NCI-H524 treated with DMSO at 0.1 percent for 48 hours (cell line): ENCODE results near the gene FAM168B.
"Not testable (repeated sequence)": the region's sequence is repeated elsewhere in the genome, so short reads cannot be mapped to it uniquely, and the experiment has no call there.

Experiments
- DNase-seq: peaks from one replicate; lab custom pipeline; 2025; lab: John Stamatoyannopoulos, UW

FAM168B gene

GRCh38 chr2:131094463-131095281 is 1.4 kb upstream of the FAM168B start:
- no peak for DNase-seq

GRCh38 chr2:131093696-131094462 is 619 bp upstream of the FAM168B start:
- DNase-seq = no peak

DNA sequence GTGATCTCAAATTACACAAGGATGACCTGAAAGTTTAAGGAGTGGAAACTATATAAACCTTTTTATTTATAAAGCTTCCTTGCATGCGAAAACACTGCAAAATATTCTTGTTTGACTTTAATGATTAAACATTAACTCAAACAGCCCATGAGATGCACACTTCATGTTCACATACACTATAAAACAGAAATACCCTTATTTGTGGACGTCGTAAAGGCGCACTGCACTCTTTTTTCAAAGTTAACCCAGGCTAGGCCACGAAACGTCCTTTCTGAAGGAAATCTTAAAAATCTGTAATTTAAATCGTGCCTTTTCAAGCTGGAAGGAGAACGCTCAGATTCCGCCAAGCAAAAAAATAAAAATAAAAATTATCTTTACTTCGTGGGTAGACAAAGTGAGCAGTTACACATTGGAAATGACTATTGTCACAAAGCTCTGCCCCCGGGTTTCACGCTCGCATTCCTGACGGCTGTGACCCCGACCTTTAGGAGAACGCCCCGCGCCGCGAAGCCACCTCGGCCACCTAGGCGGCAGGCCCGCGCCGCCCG is 728 bp downstream of the FAM168B start:
- DNase-seq = no peak

- DNase-seq = no peak
Observed at GRCh38 chr2:131085646-131086045, 7.6 kb downstream of the FAM168B start.

GRCh38 chr2:131081190-131081589 is 12.1 kb downstream of the FAM168B start:
- no peak for DNase-seq

DNA sequence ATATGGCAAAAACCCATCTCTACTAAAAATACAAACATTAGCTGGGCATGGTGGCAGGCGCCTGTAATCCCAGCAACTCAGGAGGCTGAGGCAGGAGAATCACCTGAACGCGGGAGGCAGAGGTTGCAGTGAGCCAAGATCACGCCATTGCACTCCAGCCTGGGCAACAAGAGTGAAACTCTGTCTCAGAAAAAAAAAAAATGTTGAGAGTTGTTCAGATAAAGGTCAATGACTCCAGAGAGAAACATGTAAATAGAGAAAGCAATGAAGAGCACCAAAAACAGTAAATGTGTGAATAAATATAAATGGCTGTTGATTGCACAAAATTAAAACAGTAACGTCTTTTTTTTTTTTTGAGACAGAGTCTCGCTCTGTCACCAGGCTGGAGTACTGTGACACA is 13.3 kb downstream of the FAM168B start:
- DNase-seq = not testable (repeated sequence)

GRCh38 chr2:131077966-131078365 is 15.3 kb downstream of the FAM168B start:
- DNase-seq = no peak

DNA sequence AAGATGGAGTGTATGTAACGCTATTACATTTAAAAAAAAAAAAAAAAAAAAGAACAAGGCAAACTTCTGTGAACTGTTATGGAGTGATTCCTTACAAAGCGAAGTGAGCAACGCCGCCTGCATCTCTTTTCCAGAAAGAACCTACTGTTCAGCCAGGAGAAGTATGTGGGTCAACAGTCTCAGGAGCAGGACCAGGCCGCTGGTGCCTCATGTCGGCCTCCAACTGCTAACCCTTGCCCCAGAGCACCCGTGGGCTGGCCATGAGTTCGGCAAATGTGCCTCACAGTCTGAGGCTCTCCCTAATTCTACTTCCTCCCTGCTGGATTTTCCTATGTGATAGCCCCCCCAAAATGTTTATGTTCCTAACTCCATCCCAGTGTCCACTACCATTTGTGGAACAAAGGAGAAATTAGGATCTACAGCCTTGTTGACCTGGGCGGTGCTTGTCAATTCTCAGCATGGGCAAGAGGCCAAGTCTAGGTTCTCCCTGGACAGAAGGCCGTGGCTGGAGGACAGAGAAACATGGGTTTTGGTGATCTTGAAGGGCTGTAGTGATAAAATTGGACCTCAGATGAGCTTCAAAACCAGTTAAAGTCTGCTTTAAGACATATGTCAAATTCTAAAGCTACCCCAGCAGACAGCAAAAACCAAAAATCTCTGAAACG is 15.9 kb downstream of the FAM168B start:
- no peak for DNase-seq

- DNase-seq = no peak
Observed at GRCh38 chr2:131076707-131077106, 16.6 kb downstream of the FAM168B start.

- not testable (repeated sequence) for DNase-seq
Observed at GRCh38 chr2:131075578-131075977, 17.7 kb downstream of the FAM168B start.

DNA sequence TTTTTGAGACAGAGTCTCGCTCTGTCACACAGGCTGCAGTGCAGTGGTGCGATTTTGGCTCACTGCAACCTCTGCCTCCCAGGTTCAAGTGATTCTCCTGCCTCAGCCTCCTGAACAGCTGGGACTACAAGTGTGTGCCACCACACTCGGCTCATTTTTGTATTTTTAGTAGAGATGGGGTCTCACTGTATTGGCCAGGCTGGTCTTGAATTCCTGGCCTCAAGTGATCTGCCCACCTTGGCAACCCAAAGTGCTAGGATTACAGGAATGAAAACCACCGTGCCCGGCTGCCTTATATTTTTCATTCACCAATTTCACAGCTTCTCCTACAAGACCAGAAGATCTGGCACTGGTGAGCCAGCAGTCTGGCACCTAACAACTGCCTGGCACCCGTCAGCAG is 25.1 kb downstream of the FAM168B start:
- not testable (repeated sequence) for DNase-seq

GRCh38 chr2:131067465-131068125 is 25.7 kb downstream of the FAM168B start:
- no peak for DNase-seq

GRCh38 chr2:131064589-131065512 is 28.4 kb downstream of the FAM168B start:
- DNase-seq = no peak

DNA sequence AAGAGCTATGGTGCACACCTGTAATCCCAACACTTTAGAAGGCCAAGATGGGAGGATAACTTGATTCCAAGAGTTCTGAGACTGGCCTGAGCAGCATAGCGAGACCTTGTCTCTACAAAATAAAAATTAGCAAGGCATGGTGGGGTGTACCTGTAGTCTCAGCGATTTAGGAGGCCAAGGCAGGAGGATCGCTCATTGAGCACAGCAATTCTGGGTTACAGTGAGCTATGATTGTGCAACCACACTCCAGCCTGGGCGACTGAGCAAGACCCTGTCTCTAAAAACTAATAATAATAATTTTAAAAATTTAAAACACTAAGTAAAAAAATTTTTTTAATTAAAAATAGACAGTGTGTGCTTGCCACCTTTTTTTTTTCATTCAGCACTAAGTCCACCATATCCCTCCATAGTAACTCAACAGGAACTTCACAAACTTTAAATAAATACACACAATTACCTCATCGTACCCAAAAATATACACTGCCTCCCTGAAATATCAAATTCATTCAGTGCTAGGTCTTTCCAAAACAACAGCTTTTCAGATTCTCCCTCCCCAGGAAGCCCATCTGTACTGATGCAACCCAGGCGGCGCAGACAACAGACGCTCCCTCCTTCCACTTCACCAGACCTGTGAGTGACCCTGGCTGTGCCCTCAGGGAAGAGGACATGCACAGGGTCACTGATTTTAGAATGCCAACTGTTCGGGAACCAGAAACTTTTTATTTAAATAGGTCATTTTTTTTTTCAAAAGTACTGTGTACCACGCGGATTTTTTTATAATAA is 29.6 kb downstream of the FAM168B start:
- DNase-seq = no peak

- DNase-seq = no peak
Observed at GRCh38 chr2:131058920-131059319, 34.3 kb downstream of the FAM168B start.

GRCh38 chr2:131058214-131058843 is 34.9 kb downstream of the FAM168B start:
- DNase-seq = no peak

GRCh38 chr2:131056932-131057287 is 36.4 kb downstream of the FAM168B start:
- no peak for DNase-seq

DNA sequence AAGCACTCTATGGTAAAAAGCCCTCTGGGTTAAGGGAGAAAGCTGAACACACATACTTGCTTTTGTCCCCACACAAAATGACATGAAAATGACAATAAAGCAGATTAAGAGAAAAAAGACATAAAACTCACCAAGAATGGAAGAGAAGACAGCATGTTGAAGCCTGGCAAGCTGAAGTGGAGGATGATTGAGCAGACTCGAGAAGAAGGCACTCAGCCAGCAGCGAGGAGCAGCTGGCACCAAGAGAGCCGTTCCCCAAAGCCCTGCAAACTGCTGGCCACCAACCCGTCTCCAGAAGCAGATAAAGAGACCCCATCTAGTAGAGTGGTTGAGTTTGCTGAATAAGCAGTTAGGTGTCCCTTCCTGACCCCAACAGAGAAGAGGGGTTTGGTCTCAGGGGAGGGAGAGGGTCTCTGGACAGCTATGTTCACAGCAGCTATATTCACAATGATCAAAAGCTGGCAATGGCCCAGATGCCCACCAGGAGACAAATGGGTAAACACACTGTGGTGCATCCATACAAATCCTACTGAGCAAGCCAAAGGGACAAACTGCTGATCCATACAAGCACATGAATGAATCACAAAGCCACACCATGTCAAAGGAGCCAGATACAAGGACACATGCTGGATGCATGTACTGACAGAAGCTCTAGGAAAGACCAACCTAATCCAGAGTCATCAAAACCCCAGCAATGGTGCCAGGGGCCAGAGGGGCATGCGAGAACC is 36.9 kb downstream of the FAM168B start:
- no peak for DNase-seq
